Stomach (tissue), 9 donors: ENCODE data around the gene FANCC. TPM values are rescaled to one million over a fixed set of nuclear protein-coding genes. Genes with fewer than 3 reads are reported as not detected.

ENCODE experiments used
- DNase-seq, 2 donors: peaks; one replicate each; pipeline versions ENCODE4 v3.0.0 to v3.0.0-alpha.2; 2013 to 2019
- H3K27ac ChIP-seq, 5 donors: fragments of 200-600 bp in 4 of 5; sonication (generic) in 4 of 5; one replicate each; pipeline ENCODE4 v1.5.1; 2013 to 2019; ENCODE audit warnings: mild to moderate bottlenecking in 1 of 5, moderate library complexity in 1 of 5
- H3K27me3 ChIP-seq, 3 donors: fragments of 200-600 bp; sonication (generic); one replicate each; pipeline ENCODE4 v1.5.1; 2017 to 2019; ENCODE audit warnings: mixed run types in 1 of 3
- H3K36me3 ChIP-seq, 4 donors: fragments of 200-600 bp; sonication (generic); 1 replicate in 3 of 4; 2 replicates in 1 of 4; pipeline ENCODE4 v1.5.1; 2016 to 2019
- H3K4me1 ChIP-seq, 4 donors: fragments of 200-600 bp; sonication (generic); one replicate each; pipeline ENCODE4 v1.5.1; 2016 to 2019
- H3K4me3 ChIP-seq, 4 donors: fragments of 200-600 bp; sonication (generic) in 3 of 4; one replicate each; pipeline ENCODE4 v1.5.1; 2016 to 2019; ENCODE audit warnings: mild to moderate bottlenecking in 1 of 4
- H3K9me3 ChIP-seq, 4 donors: fragments of 200-600 bp; sonication (generic); one replicate each; pipeline ENCODE4 v1.5.1; 2016 to 2019
- EP300 ChIP-seq: sonication (generic); formaldehyde crosslinking; IDR thresholded peaks from one replicate; pipeline ENCODE4 v1.6.1; 2017; ENCODE audit warnings: antibody characterized with exemption
- POLR2A ChIP-seq, 4 donors: fragments of 450-650 bp; IDR thresholded peaks; one replicate each; pipeline ENCODE4 v1.6.1; 2016; ENCODE audit warnings: antibody characterized with exemption in 4 of 4, control low read depth in 2 of 4, mild to moderate bottlenecking in 1 of 4, moderate library complexity in 1 of 4
- POLR2AphosphoS5 ChIP-seq, 3 donors: sonication (generic); formaldehyde crosslinking; IDR thresholded peaks; one replicate each; pipeline ENCODE4 v1.6.1; 2016; ENCODE audit warnings: antibody characterized with exemption in 3 of 3
- WGBS, 5 donors: extraction: QIAGEN DNeasy Blood & Tissue Kit in 3 of 5; methylation state at CpG; one replicate each; pipeline versions ENCODE4 v1.1.5 to v1.1.7; 2013 to 2018; 5-methylcytosine and 5-hydroxymethylcytosine counted together
- intact Hi-C: fragments of 100-400 bp; cut with DNase I; formaldehyde crosslinking; loops from one replicate; pipeline ENCODE4 v1.15.1; 2023; ENCODE audit warnings: low total_unique reads
- polyA plus RNA-seq, 3 donors: library from polyadenylated mRNA; stranded (reverse); fragments of 200-250 nt; gene quantifications; one replicate each; pipeline ENCODE4 v1.2.3, GENCODE V29; 2013
- total RNA-seq, 5 donors: library from RNA; depleted of rRNA; stranded (reverse); fragments of >200 nt; gene quantifications; one replicate each; pipeline versions ENCODE4 v1.1.0 to v1.2.3, GENCODE V29; 2014 to 2016
- TF ChIP-seq, protein P1 (sequence below), 7 experiments: fragments of 450-650 bp in 4 of 7; fragments of 200-600 bp in 3 of 7; sonication (generic) in 3 of 7; IDR thresholded peaks; one replicate each; pipeline ENCODE4 v1.5.1; 2016 to 2019; ENCODE audit warnings: antibody characterized with exemption in 7 of 7, control low read depth in 2 of 7, mild to moderate bottlenecking in 1 of 7
- donor health status: healthy with polysubstance abuse.
- donor health status: Bipolar disorder and iron deficiency.
- donor health status: healthy.

FANCC gene
- total and polyA plus RNA-seq, 8 donors = 3.1 to 24.5 (median 7.1) TPM

- Histone ChIP-seq H3K27me3 (no peaks in the 10 kb centered on the region), H3K4me3 (no peak overlapping the region), H3K9me3 (no peaks in the 10 kb centered on the region), H3K4me1 (peaks cover 22 to 96% (median 60%) of the 10 kb centered on the region in 4 donors), H3K27ac (peak overlapping the region in 4 of 5 donors; percentile 33 to 72 (median 54)), H3K36me3 (peaks cover 0 to 32% (median 19%) of the 10 kb centered on the region in 4 donors)
- WGBS, 5 donors = 69 to 80% (median 73%) methylated on average over 9 to 12 of the region's 12 CpGs
- intact Hi-C loops = no loop called here
- TF ChIP-seq EP300 = no peak
- no peak for TF ChIP-seq POLR2A (IDR thresholded peaks at IDR 0.05)
- no peak for TF ChIP-seq POLR2AphosphoS5 (IDR thresholded peaks at IDR 0.05)
- TF ChIP-seq, protein P1, sequence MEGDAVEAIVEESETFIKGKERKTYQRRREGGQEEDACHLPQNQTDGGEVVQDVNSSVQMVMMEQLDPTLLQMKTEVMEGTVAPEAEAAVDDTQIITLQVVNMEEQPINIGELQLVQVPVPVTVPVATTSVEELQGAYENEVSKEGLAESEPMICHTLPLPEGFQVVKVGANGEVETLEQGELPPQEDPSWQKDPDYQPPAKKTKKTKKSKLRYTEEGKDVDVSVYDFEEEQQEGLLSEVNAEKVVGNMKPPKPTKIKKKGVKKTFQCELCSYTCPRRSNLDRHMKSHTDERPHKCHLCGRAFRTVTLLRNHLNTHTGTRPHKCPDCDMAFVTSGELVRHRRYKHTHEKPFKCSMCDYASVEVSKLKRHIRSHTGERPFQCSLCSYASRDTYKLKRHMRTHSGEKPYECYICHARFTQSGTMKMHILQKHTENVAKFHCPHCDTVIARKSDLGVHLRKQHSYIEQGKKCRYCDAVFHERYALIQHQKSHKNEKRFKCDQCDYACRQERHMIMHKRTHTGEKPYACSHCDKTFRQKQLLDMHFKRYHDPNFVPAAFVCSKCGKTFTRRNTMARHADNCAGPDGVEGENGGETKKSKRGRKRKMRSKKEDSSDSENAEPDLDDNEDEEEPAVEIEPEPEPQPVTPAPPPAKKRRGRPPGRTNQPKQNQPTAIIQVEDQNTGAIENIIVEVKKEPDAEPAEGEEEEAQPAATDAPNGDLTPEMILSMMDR (IDR thresholded peaks at IDR 0.05) = no peak
- no peak for DNase-seq
Measured at GRCh38 chr9:95098391-95098921, 219.1 kb downstream of the FANCC start.

- TF ChIP-seq POLR2A (IDR thresholded peaks at IDR 0.05) (no peak), EP300 (no peak), POLR2AphosphoS5 (IDR thresholded peaks at IDR 0.05) (no peak)
- TF ChIP-seq, protein P1 (IDR thresholded peaks at IDR 0.05) = no peak
- 87 to 95% (median 89%) methylated on average over 4 to 7 of the region's 7 CpGs for WGBS, 5 donors
- Histone ChIP-seq H3K27ac (peak overlapping the region in 3 of 5 donors; percentile 40 to 91 (median 72)), H3K9me3 (no peaks in the 10 kb centered on the region), H3K4me1 (peaks cover 32 to 96% (median 64%) of the 10 kb centered on the region in 4 donors), H3K36me3 (peaks cover 0 to 32% (median 16%) of the 10 kb centered on the region in 4 donors), H3K27me3 (no peaks in the 10 kb centered on the region), H3K4me3 (no peak overlapping the region)
- no peak for DNase-seq
- intact Hi-C loops = no loop called here
Measured at GRCh38 chr9:95097279-95097678, 220.2 kb downstream of the FANCC start.

- intact Hi-C loops = no loop called here
- Histone ChIP-seq H3K27me3 (no peaks in the 10 kb centered on the region), H3K9me3 (no peaks in the 10 kb centered on the region), H3K4me1 (peaks cover 37 to 96% (median 64%) of the 10 kb centered on the region in 4 donors), H3K27ac (peak overlapping the region in 3 of 5 donors; percentile 40 to 91 (median 79)), H3K4me3 (no peak overlapping the region), H3K36me3 (peaks cover 0 to 32% (median 16%) of the 10 kb centered on the region in 4 donors)
- no peak for DNase-seq
- 76 to 81% (median 78%) methylated on average over 6 of the region's 6 CpGs for WGBS, 5 donors
- TF ChIP-seq EP300 (no peak), POLR2AphosphoS5 (IDR thresholded peaks at IDR 0.05) (no peak), POLR2A (IDR thresholded peaks at IDR 0.05) (no peak)
- TF ChIP-seq, protein P1 (IDR thresholded peaks at IDR 0.05) = no peak
Measured at GRCh38 chr9:95096807-95097206, 220.7 kb downstream of the FANCC start.

GRCh38 chr9:95096381-95096780, 221.1 kb downstream of the FANCC start:
- WGBS, 5 donors = 89 to 96% (median 93%) methylated on average over 5 to 12 of the region's 12 CpGs
- H3K27ac ChIP-seq = peak overlapping the region in 3 of 5 donors; percentile 40 to 91 (median 79)

More at GRCh38 chr9:95096381-95096780, 221.1 kb downstream of the FANCC start:
- intact Hi-C loops = no loop called here
- Histone ChIP-seq H3K9me3 (no peaks in the 10 kb centered on the region), H3K36me3 (peaks cover 0 to 32% (median 14%) of the 10 kb centered on the region in 4 donors), H3K4me1 (peaks cover 41 to 96% (median 67%) of the 10 kb centered on the region in 4 donors), H3K4me3 (no peak overlapping the region), H3K27me3 (no peaks in the 10 kb centered on the region)
- DNase-seq = no peak
- no peak for TF ChIP-seq EP300
- TF ChIP-seq POLR2AphosphoS5 (IDR thresholded peaks at IDR 0.05) = no peak
- TF ChIP-seq, protein P1 (IDR thresholded peaks at IDR 0.05) = no peak
- TF ChIP-seq POLR2A (IDR thresholded peaks at IDR 0.05) = no peak
